Cerebellar nuclear complex (tissue), 1 donor: ENCODE measurements around the gene KCNH4.
"Not testable (repeated sequence)": the region's sequence is repeated elsewhere in the genome, so short reads cannot be mapped to it uniquely, and the experiment has no call there.

Experiments
- DNase-seq, 2 experiments: peaks; one replicate each; lab custom pipeline; 2025; lab: John Stamatoyannopoulos, UW

Gene KCNH4

DNA sequence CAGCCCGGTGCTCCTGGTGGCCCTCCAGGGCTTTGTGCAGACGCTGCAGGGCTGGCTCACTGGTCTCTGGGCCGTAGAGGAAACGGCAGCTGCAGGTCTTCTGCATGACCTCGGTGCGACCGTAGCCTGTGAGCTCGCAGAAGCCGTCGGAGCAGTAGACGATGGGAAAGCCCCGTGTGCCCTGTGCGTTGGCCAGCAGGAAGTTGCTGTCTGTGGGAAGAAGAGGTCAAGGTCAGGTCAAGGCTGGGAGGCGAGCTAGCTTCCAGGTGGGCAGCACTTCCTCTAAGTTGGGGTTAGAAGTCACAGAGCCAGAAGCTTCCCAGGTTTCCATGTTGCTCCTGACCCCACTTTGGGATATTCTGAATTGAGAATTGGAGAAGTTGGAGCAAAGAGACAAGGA lies 2.1 kb downstream of the KCNH4 start:
- no peak for DNase-seq

DNA sequence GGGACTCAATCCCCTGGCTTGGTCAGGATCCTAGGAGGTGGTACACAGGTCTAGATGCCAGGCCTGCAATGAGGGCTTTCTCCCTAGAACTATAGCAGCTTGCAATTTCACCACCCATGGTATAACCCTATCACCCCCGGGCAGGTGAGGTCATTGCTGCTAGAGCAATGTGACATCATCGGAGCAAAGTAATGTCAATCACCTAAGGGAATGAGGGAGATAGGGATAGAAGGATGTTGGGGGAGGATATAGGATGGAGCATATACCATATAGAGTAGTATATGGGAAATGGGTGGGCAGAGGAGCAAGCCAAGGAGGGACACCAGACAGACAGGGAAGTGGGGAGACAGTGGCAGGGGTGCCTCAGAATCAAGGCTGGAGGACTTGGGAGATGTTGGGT lies 3.3 kb downstream of the KCNH4 start:
- no peak for DNase-seq

DNA sequence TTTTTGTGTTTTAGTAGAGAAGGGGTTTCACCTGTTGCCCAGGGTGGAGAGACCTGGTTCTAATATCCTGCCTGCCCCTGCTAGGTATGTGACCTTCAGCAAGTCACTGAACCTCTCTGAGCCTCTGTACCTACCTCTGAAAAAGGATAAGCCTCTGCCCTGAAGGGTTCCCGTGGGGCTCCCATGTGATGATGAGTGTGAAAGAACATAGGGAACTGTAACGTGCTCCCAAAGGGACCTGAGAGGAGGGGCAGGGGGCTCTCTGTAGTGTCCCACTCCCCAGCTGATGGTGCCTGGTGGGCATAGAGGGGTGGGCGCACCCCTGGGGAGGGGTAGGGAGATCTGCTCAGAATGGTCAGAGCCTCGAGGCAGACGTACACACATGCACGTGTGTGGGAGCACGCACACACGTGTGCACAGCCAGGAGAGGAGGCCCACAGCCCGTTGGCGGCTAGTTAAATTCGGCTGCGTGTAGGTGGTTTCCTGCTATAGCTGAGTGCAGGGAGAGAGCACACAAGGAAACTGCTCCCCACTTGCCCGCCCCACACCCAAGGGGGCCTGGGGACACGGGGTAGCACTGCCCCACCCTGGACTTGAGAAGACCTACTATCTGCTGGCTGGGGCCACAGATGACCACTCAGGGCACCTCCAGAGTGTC lies 6.7 kb downstream of the KCNH4 start:
- no peak for DNase-seq

DNA sequence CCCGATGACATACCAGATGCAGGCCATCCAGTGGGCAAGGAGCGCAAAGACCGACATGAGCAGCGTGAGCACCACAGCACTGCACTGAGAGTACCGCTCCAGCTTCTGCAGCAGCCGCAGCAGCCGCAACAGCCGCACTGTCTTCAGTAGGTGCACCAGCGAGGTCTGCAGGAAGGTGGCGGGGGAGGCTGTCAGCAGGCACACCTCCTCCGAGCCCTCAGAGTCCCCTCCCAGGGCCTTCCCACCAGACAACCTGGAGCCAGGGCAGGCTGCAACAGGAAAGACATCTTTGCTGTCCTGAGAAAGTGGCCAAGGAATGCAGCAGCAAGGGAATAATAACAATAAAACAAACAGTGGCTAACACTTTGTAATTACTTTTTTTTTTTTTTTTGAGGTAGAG lies 9.1 kb downstream of the KCNH4 start:
- no peak for DNase-seq

DNA sequence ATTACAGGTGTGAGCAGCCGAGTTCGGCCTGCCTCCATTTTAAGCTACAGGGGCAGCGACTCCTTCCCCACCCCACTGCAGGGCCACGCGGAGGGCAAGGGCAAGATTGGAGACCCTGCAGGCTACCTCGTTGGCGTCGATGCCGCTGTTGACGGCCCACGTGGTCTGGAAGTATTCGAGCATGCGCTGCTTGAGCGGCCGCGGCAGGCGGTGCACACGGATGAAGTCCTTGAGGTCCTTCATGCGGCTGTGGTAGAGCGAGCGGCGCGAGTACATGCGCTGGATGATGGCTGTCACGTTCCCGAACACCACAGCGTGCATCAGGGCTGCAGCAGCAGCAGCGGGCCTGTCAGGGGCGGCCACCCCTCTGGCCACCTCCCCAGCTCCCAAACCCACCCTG lies 11.6 kb downstream of the KCNH4 start:
- DNase-seq, result no peak

DNA sequence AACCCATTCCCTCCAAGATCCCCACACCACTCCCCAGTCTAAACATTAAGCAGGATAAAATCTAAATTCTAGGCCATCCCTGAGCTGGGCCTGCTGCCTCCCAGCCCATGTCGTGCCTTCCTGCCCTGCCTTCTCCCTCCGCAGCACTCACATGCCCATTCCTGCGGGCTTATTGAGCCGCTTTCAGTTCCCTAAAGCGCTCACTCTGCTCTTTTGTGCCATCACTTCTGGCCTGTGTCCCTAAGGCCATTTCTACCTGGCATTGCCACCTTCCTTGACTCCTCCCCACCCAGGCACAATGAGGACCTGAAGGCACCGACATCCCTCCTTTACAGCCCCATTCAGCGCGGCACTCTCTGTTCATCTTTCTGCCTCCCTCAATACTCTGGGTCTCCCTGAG lies 13.1 kb downstream of the KCNH4 start:
- DNase-seq, result no peak

DNA sequence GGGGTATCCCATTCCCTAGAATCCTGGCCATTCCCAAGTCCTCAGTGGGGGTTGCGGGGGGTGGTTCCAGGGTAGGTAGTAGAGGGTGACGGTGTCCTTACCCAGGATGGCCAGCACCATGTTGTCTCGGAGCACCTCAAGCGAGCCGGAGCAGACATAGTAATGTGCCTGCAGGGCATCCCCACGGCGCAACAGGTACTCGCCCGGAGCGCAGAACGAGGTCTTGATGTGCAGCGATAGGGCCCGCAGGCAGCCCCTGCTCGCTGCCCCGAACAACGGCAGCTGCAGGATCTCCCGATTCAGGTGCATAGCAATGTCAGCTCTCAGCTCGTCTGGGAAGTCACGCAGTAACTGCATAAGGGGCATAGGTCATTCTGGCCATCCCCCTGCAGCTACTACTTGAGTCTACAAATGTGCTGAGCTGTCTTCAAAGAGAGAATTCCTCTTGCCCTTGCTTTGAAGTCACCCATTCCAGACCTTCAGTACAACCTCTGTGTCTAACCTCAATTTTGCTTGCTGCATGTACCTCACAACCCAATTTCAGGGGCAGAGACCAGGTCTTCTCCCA lies 14.7 kb downstream of the KCNH4 start:
- DNase-seq, result no peak

DNA sequence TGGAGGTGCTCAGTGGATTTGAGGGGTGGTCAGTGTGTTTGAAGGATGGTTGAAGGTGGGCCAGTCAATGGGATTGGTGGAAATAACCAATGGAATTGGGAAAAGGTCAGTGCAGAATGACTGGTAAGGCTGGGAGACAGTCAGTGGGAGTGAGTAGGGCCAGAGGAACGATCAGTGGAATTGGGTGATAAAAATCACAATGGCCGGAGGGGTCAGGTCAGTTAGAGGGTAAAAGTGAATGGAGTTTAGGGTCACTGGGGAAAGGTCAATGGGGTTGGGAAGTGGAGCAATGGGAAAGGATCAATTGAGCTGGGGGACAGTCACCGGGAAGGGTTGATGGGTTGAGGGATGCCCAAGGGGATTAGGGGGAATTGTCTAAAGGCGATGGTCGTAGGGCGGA lies 15.2 kb downstream of the KCNH4 start:
- no peak for DNase-seq

DNA sequence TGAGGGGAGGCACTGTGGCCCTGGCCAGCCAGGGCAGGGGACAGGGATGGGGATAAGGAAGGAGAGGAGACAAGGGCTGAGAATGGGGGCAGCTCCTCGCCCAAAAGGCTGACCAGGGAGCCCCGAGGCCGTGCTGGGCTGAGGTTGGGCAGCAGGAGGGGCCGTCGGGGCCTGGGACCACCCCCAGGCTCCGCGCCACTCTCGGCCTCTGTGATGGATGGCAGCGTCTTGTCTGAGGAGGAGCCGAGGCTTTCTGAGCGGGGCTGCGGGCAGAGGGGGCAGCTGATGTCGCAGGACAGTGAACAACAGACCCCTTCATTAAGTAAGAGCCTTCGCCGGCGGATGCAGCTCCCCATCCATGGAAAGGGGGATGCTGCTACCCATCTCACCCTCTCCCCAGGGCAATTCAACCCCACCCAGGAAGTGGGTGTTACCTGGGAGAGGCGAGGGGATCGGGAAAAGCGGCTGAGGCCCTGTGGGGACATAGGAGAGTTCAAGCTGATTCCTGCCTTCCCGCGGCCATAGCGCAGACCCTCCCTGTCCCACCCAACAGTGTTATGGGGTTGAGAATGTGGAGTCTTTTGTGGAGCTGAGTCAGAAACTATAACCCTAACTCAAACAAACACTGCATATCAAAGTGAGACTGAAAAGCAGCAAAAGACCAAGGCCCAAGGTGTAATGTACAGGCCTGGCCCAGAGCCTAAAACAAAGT lies 17.1 kb downstream of the KCNH4 start:
- no peak for DNase-seq

DNA sequence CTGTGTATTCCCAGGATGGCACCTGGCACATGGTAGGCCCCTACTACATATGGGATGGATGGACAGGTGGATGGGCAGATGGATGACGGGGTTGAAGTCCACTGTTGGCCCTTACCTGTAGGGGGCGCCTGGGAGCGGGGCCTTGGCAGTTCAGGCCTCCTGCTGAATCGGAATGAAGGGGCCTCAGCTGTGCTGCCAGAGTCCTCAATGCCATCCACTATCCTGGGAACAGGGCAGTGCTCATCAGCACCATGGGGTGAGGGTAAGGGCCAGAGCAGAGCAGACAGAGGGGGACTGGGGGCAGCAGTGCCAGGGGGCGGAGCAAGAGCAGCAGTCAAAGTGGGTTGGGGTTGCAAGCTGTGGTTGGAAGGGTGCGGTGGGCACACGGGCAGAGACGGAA lies 17.8 kb downstream of the KCNH4 start:
- DNase-seq, result no peak

DNA sequence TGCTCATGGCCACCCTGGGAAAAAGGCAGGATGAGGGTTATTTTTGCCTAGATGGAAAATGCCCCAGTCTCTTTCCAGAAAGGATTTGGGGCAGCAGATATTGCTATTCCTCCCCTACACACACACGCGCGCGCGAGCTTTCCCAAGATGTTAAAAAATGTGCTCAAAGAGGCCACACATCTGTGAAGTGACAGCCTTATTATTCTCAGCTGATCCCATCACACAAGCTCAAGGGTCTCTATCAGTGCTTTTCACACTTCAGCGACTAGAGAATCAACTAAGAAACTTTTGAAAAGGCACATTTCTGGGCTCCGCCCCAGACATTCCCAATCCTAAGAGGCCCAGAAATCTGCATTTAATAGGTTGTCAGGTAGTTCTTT lies 20.4 kb downstream of the KCNH4 start:
- DNase-seq, result no peak

DNA sequence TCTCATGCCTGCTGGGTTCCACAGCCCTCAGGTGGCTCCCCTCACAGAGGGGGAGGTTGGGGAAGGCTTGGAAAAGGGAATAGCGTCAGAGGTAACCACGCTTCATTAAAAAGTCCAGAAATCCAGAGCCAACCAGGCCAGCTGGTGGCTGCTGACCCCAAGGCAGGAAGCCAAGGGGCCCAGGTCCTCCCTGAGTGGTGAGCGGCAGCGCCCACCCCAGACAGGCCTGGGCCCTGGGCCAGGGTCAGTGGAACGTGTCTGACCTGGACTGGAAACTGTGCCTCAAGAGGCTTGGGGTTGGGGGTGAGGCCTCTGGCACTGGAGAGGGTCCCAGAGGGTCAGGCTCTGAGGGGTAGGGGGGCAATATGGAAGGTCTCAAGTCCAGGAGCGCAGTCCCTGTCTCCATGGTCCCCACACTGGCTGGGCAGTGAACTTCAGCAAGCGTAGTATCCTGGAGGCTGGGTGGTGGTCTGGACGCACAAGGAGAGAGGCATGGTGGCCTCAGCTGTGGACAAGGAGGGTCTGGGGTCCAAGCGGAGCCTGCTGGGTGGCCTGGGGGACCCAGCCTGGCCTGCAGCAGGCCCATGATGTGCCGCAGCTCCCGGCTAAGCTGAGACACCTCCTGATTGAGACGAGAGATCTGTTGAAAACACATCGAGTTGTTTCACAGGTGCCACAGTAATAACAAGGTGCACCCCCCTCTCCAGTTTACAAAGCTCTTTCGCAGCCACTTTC lies 21.0 kb downstream of the KCNH4 start:
- DNase-seq, result no peak

DNA sequence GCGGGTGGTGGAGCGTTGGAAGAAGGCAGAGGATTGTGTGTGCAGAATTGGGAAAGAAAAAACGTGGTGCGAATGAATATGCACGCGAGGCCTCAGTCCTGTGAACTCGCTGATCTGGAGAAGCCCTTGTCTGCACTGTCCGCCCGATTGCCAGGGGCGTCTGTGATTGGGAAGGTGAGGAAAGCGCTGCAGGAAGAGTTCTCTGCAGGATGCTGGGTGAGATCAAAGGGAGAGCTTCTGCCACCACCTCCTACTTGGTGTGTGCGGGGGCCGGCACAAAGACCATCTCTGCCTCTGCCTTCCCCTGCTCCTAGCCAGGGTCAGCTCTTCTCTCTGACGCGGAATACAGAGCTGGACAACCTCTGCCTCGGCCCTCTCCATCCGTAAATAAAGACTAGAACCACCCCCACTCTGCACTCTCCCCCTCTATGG lies 25.3 kb downstream of the KCNH4 start:
- DNase-seq, result no peak

DNA sequence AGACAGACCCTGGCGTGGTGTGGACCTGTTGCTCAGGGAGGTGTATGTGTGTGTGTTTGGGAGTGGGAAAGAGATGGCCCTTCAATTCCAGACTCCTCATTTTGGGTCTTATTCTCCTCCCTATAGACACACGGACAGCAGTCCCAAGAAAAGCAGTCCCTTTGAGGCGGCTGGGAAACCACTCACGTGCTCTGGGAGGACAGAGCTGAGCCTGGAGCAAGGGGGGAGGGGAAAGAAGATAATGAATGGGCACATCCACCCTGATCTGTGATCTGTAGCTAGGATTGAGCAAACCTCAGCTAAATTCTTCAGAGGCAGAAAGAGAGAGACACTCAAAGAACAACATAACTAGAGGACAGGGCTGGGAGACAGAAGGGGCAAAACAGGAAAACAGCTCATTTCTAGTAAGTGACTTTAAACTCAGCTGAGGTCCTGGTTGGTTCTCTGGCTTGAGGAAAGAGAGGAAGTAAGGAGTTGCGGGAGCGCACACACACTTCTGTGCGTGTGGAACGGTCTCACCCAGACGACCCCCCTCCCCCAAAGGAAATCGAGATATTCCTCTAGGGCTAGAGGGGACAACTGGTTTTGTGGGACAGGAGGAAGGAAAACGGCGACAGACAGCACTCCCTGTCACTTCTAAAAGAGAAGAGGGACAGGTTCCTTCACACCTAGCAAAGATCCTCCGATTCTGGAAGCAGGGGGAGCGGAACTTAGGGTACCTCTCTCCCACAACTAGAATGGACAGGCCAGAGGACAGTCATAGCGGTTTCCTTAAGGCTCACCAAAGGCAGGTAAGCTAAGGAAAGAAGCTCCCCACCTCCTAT lies 26.8 kb downstream of the KCNH4 start:
- DNase-seq, result no peak

DNA sequence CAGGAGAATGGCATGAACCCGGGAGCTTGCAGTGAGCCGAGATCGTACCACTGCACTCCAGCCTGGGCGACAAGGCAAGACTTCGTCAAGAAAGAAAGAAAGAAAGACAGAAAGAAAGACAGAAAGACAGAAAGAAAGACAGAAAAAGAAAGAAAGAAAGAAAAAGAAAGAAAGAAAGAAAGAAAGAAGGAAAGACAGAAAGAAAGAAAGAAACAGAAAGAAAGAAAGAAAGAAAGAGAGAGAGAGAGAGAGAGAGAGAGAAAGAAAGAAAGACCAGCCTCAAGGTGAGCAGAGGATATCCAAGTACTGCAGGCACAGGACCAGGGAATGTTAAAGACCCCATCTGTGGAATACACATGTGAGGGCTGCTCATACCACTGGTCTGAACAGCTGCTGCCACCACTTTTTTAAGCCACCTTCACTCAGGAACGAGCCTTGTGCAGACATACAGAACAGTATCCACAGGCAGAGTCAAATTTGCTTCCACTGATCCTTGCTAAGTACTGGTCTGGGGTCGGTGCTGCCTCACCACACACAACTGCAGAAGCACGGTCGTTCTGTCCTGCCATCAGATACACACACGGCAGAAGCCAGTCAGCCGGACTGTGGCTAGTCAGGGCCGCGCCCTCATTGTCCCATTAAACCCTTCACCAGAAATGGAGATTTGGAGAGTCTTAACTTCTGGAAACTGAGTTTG lies 33.9 kb downstream of the KCNH4 start:
- DNase-seq, result no peak

DNA sequence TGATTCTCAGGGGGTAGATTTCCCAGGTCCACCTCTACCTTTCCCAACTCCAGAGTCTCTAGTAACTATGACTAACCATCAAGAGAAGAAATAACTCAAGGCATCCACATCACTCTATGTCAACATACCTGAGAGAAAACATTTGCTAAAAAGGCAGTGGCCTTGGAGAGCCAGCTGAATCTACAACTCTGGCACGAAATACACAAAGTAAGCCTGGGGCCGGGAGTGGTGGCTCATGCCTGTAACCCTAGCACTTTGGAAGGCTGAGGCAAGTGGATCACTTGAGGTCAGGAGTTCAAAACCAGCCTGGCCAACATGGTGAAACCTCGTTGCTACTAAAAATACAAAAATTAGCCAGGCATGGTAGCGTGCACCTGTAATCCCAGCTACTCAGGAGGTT lies 37.8 kb downstream of the KCNH4 start:
- not testable (repeated sequence) for DNase-seq

DNA sequence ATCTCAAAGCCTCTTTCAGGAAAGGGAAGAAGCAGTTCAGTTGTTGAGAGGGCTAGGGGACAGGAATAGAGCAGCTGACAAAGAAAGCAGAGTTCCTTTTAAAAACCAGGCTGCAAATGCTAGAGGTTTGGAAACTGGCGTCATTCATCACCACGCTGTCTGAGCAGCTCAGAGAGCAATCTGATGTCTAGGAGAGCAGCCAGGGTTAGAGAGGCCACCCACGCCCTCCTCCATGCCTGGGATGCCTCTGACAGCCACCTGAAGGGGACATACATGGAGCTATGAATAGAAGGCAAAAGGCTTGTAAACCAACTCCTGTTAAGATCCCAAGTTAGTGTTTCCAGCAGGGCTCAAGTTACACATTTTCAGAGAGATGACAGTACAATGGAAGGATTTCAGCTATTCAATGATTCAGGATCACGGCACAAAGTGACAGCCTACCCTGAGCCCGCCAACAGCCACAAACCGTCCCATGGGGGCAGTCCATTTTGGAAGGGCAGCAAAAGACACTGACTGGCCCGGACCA lies 38.5 kb downstream of the KCNH4 start:
- DNase-seq, result no peak

DNA sequence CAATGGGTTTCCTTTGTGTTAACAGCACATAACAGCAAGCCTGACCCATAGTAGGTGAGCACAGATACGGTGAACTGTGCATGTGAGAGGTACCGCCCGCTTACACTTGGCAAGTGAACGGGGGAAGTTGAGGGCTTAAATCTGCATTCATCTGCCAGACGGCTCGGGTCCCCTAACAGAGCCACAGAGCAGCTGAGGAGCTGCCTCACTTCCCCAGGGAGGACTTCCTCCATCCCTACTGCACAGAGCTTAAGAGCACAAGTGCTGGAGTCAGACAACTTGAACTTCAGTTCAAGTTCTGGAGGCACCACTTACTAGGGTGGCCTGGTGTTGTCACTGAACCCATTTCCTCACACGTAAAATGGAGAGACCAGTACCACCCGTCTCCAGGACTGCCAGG lies 39.6 kb downstream of the KCNH4 start:
- no peak for DNase-seq

DNA sequence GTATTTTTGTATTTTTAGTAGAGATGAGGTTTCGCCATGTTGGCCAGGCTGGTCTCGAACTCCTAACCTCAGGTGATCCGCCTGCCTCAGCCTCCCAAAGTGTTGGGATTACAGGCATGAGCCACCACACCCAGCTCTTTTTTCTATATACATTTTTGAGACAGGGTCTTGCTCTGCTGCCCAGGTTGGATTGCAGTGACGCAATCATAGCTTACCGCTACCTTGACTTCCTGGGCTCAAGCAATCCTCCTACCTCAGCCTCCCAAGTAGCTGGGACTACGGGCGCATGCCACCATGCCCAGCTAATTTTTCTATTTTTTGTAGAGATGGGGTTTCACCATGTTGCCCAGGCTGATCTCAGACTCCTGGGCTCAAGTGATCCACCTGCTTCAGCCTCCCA lies 40.3 kb downstream of the KCNH4 start:
- not testable (repeated sequence) for DNase-seq

DNA sequence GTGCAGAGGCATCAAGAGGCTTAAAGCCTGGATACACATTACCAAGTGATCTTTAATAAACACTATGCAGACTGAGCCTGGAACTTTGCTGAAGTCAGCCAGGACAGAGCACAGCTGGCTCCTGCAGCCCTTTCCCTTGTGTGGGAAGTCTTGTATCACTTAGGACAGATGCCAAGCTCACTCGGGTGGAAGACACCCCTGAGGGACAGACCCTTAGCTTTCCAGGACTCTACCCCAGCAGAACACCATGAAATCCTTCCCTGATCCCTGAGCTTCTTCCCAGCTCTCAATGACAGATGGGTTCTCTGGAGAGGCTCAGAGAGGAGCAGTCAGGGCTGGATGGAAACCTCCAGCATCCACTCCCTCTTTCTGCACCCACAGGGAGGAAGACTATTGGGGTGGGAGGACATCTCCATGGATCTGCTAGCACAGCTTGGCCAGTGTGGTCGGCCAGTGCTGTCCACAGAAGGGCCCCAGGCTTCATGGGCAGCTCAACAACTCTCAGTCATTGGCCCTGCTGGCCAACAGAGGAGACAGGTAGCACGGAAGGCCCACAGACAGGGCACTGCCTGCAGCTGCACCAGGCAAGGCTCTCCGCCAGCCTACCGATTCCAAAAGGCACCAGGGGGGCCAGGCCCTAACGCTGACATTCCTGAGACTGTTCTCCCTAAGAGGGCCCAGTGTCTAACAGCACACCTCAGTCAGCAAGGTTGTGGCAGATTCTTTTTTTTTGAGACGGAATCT lies 42.0 kb downstream of the KCNH4 start:
- no peak for DNase-seq
